ENCODE data around the gene APOB. TPM values are rescaled to one million over a fixed set of nuclear protein-coding genes. Genes with fewer than 3 reads are reported as not detected.
A peak's percentile ranks its signal among the peaks of the same experiment; 100 is the strongest.

Gene APOB
- total RNA-seq, 1 donor from 2014 or later: 14.8 TPM

DNA sequence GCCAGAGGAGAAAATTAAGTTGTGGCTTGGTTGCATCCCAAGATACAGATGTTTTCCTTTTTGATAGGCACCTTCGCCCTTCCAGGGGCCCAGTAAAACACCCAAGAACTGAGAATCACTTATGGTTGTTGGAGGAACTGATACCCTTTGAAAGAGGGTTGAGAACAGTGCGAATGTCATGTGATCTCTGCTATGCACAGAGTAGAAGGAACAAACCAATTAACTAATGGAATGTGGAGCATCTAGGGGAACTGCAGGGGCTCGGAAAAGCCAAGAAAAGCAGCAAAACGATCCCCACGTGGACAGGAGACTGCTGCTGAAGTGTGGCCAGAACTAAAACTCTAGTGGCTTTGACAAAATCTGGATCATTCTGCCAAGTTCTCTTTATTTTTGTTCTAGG lies 58.8 kb downstream of the APOB start:
- no peak for DNase-seq (ENCODE audit: low spot score)

DNA sequence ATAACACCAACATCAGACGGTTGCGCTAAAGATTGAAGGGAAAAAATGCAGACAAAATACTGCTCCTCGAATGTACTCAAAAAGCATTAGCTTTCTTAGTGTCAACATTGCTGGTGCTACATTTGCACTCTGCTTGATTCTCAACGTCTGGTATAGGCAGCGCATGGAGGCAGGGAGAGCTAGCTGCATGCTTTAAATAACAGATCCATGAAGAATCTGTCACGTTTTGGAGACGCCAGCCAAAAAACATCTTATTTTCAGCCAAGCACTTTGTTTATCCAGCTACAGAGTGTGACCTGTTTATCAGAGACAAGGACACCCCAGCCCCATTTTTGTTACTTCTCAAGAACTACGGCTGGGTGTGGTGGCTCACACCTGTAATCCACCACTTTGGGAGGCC lies 59.5 kb downstream of the APOB start:
- no peak for DNase-seq (ENCODE audit: low spot score)

DNA sequence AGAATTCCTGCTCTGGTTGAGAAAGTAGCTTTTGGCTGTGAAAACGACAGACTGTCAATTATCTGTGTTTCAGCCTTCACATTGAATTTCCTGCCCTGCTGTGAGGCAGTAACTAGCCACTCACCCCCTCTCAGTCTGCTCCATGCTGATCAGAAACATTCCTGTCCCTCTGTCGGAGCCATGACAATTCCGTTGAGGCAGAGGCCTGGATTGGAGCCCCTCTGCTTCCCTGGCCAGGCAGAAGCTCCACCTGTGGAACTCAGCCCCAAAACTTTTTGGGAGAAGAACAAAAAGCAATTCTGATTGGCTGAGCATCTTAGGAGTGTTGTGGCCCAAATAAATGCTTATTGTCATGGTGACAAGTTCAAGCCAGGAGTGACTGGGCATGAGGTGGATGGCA lies 60.0 kb downstream of the APOB start:
- DNase-seq (ENCODE audit: low spot score): no peak

DNA sequence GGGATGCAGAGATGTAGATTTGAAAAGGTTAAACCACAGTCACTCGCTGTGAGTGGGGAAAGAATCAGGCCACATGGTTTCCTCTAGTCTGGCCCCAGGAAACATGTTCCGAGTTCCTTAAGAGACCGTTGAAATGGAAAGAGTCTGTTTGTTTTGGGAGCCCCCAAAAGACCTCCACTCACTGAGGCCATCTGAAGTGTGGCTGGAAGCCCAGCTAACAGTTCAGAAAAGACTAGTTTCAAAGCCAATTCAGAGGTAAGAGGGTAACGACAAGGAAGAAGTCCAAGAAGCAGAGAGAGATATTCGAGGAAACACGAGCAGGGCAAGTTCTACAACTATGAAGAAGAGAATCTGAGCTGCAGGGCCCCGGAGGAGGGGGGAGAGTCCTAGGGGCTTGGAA lies 61.0 kb downstream of the APOB start:
- DNase-seq (ENCODE audit: low spot score): no peak

DNA sequence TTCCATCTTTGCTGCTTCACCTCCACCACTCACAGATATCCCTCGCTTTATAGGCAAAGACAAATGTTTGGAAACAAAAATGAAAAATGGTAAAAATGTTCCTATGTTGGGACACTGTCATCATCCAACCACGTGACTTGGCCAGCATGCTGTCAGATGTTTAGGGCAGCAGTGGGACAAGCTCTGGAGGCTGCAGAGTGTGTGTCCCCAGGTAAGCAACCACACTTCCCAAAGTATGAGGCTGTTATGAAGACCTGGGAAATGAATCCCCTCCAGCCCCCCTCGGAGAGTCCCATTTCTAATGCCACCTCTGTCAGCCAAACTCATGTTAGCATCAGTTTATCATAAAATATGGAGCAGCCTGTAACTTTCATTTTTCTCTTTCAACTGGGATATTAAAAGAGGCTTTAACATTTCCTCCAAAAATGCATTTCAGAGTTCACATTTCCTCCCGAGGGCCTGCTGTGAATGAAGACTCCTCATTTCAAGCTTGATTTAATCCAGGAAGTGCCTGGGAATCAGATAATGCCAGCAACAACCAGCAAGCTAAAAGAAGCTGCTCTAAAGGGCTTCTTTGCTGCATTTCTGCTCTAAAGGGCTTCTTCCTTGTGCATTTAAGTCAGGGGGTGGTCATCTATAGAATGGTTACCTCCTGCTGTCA lies 66.2 kb downstream of the APOB start:
- no peak for DNase-seq (ENCODE audit: low spot score)

DNA sequence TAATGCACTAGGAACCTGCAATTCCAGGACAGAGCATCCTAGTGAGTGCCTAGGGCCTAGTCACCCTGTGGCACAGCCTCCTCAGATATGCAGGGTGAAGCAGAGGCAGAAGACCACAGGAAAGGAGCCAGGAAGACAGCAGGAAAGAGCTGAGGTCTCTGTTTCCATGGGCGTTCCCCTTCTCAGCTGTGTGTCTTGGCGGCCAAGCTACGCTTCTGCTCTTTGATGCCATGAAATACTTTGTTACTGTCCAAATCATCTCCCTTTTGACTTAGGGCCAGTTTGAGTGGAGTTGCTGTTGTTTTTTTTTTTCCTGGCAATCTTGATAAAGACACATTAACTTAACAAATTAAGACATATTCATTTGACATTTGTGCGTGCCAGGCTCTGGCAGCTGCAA lies 67.3 kb downstream of the APOB start:
- no peak for DNase-seq (ENCODE audit: low spot score)

DNA sequence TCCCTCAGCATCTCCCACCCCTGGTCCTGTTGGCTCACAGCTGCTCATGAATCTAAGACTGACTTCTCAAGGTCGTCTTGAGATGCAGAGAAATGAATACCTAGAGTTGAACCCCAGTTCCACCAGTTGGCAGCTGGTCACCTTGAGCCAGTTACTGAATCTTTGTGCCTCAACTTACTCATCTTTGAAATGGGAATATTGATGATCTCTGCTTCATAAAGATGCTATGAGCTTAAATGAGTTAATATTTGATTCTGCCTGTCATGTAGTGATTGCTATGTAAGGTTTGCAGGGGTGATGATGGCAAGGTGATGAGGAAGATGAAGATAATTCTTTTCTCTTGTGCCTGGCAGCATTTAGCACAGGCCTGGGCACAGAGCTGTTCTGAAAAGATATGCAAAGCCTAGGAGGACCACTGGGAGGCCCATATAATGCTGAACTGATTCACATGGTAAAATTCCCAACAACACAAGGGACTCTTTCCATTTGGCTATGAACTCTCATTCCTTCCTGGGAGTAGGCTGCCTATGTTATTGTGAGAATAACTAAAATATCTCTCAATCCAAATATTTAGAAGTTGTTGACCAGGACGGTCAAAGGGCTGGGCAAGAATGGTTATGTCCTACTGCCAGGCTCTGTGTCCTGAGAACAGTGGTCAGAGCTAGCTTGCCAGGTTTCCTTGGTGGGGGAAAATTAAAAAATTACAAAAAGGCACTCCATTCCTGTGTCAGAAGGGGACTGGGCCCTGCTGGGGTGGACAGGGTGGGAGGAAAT lies 70.9 kb downstream of the APOB start:
- DNase-seq (ENCODE audit: low spot score): peak; percentile 21

DNA sequence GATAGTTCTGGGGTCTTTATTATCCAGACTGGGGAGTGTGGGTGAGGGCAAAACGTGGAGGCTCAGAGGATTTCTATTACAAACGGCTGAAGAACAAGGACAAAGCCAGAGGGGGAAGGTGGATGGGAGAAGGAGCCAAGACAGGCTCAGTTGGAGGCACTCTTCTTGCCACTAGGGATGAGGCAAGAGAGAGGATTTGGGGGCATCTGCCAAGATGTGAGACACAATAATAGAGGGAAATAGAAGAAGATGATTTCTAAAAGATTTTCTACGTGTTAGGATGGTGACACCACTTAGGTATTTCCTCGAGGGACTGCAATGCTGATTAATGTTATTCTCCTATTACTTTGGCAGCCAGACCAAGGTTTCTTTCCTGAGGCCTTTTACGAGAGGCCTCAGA lies 71.8 kb downstream of the APOB start:
- no peak for DNase-seq (ENCODE audit: low spot score)

DNA sequence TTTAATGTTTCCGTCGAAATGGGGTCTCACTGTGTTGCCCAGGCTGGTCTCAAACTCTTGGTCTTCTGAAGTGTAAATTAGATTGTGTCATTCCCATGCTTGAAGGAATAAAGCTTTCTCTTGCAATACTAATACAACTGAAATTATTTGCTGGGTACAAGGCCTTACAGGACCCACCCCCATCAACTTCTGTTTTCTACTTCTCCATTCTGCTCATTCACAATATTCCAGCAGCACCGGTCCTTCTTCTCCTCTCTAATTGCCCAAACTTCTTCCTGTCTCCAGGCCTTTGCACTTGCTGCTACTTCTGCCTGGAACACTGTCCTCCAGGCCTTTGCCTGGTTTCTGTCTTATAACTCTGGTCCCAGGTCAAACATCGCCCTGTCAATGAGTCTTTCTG lies 73.8 kb downstream of the APOB start:
- DNase-seq (ENCODE audit: low spot score): no peak

DNA sequence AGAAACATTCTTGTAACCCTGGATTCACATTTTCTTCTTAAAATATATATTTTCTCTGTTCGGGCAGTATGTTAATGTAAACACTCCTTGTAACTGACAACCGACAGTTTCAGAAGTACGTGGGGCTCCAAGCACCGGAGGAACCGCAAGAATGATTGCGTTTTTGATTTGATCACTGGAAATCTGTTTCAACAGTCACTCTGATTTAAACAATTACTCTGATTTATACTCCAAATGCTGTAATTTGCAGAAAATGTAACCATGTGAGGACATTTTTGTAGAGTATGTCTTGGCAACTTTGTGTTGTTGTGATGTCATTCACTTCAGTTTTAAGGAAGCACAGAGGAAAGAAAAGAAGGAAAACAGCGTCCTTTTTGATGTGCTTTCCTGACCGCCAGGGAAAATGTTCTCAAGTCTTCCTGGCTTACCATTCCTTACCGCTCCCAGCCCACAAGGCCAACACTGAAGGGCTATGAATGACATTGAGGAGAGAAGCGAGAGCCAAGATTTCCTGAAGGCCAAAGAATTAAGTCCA lies 77.7 kb downstream of the APOB start:
- no peak for DNase-seq (ENCODE audit: low spot score)

DNA sequence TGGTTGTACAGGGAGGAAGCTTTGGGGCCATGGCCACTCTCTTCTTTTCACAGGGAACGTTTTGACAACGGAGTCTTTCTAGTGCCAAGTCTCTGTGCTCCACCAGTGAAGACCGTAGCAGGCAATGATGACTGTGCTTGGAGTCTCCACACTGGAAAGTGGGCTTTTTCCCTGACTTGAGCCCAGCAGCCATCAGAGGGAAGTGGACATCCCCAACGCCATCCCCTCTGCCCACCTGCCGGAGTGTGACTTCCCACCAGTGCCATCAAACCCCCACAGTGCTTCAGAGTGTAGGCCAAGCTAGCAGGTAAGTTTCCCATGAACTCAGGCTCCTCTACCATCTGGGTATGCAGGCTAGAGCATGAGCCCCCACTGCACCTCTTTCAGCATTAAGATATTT lies 78.7 kb downstream of the APOB start:
- DNase-seq (ENCODE audit: low spot score): no peak

DNA sequence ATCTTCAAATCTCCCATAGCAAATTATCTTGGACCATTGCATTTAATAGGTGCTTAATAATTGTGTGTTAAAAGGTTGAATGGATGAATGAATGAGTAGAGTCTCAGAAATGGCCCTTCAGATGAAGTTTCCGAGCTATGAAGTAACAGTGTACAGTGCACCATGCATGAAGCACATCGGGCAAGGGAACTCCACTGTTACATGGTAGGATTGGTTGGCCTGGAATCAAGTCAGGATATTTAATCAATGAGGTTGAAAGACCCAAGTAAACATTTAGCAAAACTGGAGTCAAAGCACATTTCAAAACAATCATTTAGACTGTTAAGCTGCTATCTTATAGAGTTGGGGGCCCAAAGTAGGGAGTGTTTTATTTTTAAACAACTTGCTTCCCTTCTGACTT lies 80.0 kb downstream of the APOB start:
- no peak for DNase-seq (ENCODE audit: low spot score)

DNA sequence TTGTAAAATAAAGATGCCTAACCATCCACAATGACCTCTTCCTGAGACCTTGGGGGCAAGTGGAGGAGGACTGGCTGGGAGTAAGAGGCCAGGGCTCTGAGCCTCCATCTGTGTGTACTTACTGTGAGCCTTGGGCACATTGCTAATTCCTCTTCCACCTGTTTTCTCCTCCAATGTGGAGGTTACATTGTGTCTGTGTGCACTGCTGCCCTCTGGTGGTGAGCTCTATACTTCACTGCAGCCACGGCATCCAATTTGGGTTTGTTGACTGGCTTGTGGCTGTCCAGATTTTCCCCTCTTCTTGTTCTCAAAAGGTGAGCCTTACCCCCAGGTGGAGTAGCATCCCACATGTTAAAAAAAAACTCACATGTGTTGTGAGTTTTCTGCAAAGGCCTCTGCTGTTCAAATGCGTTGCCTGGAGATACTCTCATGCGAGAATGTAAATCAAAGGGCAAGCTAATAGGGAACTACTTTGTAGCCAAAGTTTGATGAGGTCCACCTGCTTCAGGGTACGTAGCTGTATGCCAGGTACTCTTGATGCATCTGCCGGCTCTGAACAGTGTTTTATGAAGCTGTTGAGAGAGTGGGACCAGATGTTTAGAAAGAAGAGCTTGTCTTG lies 80.8 kb downstream of the APOB start:
- peak; percentile 73 for DNase-seq (ENCODE audit: low spot score)

DNA sequence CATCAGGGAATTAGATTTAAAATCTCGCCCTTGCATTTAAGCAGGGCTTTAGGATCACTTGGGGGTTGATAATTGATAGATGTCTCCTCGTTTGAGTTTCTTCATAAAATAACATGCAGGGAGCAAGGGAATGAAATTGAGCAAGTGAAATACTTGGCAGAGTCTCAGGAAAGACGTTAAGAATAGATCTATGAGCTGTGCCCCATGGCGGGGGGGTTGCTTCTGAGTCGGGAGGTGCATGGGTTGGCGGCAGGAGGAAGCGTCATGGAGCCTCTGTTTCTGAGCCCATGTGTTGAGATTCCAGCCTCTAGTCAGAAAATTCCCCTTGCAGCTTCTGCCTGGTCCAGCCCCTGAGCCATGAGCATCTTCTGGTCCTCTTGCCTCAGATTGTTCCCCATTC lies 82.0 kb downstream of the APOB start:
- no peak for DNase-seq (ENCODE audit: low spot score)

DNA sequence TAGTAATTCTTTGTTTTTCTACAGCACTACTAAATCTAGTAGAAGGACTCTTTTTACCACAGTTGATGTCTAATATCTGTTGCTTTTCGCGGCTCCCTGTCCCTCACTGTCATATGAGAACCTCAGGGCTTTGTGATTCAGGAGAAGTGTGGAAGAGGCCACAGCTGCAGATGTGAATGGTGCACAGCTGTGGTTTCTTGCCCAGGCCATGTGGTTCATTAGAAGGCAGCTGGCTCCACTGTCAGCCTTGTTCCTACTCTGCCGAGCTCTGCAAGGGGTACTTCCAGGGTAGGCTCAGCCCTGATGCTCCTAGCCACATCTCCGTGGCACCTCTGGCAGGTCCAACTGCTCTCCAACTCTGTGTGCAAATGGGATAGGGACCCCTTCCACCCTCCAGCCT lies 83.9 kb downstream of the APOB start:
- DNase-seq (ENCODE audit: low spot score): no peak

DNA sequence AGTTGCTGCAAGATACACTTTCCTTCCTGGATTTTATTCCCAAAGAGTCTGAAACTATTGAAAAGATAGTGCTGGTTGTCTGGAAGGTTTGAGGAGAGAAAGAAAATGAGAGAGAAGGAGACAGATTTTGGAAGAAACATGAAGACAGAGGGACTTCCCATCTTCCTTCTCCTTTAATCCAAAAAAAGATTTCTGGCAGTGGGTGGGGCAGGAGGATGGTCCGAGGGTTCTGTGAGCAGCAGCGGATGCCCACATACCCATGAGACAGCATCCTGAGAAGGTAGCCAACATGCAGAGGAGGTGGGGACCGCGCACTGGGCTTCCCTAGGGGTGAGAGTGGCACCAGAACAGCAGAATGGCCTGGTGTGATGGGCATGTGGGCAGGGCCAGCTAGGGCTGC lies 84.6 kb downstream of the APOB start:
- DNase-seq (ENCODE audit: low spot score): no peak

DNA sequence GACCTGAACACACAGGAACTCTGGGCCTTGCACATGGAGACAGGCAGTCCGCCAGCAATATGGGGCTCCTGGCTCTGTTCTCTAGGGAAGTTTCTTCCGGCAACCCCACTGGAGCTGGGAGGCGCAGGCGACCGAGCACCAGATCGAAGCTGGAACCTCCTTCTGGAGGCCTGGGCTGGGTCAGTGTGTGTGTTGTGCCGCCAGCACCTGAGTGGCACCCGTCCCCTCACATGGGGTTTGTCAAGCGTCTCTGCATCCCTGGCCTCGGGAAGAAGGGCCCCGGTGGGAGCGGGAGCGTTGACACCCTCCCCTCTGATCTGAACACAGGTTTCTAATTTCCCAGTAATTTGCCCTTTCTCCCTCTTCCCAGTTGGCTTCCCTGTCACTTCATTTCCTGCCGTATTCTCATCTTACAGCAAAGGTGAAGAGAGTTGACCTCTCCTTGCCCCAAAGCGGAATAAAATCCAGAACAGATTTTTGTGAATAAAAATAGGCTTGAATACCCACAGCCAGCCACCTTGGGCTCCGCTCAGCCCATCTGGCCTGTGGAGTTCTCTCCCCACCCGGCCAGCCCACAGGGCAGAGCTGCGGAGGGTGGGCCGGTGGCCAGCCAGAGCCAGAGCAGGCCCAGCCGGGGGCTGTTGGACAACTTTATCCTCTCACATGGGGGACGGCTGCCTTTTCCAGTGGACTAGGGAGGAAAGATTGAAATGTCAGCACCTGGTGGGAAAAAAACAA lies 85.9 kb downstream of the APOB start:
- DNase-seq (ENCODE audit: low spot score): no peak

DNA sequence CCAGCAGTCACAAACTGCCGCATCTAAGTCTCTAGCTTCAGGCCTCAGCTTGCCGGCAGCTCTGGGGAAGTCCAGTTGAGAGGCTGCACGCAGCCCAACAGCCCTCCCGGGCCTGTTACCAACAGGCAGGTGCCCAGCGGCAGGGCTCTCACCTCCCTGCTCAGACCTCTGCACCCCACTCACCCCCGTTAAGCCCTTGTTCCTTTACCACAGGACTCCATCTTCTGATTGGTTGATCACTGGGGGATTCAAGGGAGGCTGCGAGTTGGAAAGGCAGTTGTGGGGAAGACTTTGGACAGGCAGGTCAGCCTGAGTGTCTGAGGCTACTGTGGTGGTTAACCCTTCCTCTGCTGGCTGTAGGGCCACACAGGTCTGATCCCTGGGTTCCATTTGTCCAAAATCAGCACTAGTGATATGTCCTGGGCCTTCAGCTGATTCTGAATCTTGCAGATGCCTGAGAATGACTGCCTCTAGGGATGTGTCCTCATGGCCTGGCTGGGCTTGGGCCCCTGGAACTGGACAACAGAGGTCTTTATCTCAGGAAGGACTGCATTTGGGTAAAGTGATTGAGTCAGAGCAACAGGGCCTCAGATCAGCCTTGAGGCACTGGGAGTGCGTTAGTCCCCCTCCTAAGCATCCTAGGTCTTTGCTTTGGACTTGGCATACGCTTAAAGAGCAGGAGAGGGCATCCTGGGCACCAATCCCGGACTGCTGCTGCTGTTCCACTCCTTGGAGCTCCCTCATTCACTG lies 88.4 kb downstream of the APOB start:
- DNase-seq (ENCODE audit: low spot score): no peak

DNA sequence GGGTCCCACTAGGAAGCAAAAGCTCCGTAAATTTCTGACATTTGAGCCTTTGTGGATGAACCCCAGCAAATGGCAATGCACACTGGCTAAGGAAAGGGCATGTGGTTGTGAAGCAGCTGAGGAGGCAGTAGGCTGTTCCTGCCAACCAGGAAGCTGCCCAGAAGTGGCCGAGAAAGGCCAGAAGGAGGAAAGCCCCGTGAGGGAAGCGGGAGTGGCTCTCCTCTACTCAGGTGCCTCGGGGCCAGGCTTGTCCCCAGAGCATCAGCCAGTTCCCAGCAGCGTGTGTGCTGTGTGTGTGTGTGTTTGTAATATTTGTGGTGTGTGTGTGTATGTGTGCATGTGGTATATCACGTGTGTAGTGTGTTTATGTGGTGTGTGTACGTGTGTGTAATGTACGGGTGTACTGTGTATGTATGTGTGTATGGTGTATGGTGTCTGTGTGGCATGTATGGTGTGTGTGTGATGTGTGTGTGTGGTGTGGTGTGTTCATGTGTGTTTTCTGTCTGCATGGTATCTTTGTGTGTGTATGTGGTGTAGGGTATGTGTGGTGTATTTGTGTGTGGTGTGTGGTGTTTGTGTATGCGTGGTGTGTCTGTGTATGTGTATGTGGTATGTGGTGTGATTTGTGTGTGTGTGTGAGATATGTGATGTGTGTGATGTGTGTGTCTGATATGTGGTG lies 90.6 kb downstream of the APOB start:
- no peak for DNase-seq (ENCODE audit: low spot score)

All from mucosa of gallbladder (tissue), 1 donor.